ENCODE data around the gene ZNF462.

Gene ZNF462

GRCh38 chr9:106929471-106930177, 66.7 kb downstream of the ZNF462 start:
- TF ChIP-seq CTCF (IDR thresholded peaks at IDR 0.05; ENCODE audit: low read depth, low read length), result no peak
- TF ChIP-seq MAX (IDR thresholded peaks at IDR 0.05; ENCODE audit: low read depth, low read length), result no peak
- no peak for TF ChIP-seq MYC (IDR thresholded peaks at IDR 0.05; ENCODE audit: low read depth, low read length)
- TF ChIP-seq POLR2A (IDR thresholded peaks at IDR 0.05; ENCODE audit: extremely low read depth, insufficient read length), result no peak
- no peak for DNase-seq (ENCODE audit: low read depth)

GRCh38 chr9:106930477-106930876, 67.5 kb downstream of the ZNF462 start:
- DNase-seq (ENCODE audit: low read depth), result no peak
- TF ChIP-seq MAX (IDR thresholded peaks at IDR 0.05; ENCODE audit: low read depth, low read length), result no peak
- no peak overlapping the region for H3K4me3 ChIP-seq (ENCODE audit: low read depth, low read length)

More at GRCh38 chr9:106929471-106930177, 66.7 kb downstream of the ZNF462 start:
- no peak overlapping the region for H3K4me3 ChIP-seq (ENCODE audit: low read depth, low read length)

- no peak overlapping the region for H3K4me3 ChIP-seq (ENCODE audit: low read depth, low read length)
- DNase-seq (ENCODE audit: low read depth), result no peak
- TF ChIP-seq MAX (IDR thresholded peaks at IDR 0.05; ENCODE audit: low read depth, low read length) (no peak), MYC (IDR thresholded peaks at IDR 0.05; ENCODE audit: low read depth, low read length) (no peak), POLR2A (IDR thresholded peaks at IDR 0.05; ENCODE audit: extremely low read depth, insufficient read length) (no peak)
Measured at GRCh38 chr9:106931466-106931865, 68.5 kb downstream of the ZNF462 start.

GRCh38 chr9:106932178-106932577, 69.2 kb downstream of the ZNF462 start:
- TF ChIP-seq MAX (IDR thresholded peaks at IDR 0.05; ENCODE audit: low read depth, low read length) (no peak), POLR2A (IDR thresholded peaks at IDR 0.05; ENCODE audit: extremely low read depth, insufficient read length) (no peak), CTCF (IDR thresholded peaks at IDR 0.05; ENCODE audit: low read depth, low read length) (no peak), MYC (IDR thresholded peaks at IDR 0.05; ENCODE audit: low read depth, low read length) (no peak)
- no peak overlapping the region for H3K4me3 ChIP-seq (ENCODE audit: low read depth, low read length)
- DNase-seq (ENCODE audit: low read depth), result no peak

- no peak for DNase-seq (ENCODE audit: low read depth)
- no peak for TF ChIP-seq MAX (IDR thresholded peaks at IDR 0.05; ENCODE audit: low read depth, low read length)
- TF ChIP-seq CTCF (IDR thresholded peaks at IDR 0.05; ENCODE audit: low read depth, low read length), result no peak
- no peak for TF ChIP-seq POLR2A (IDR thresholded peaks at IDR 0.05; ENCODE audit: extremely low read depth, insufficient read length)
- TF ChIP-seq MYC (IDR thresholded peaks at IDR 0.05; ENCODE audit: low read depth, low read length), result no peak
- H3K4me3 ChIP-seq (ENCODE audit: low read depth, low read length), result no peak overlapping the region
Measured at GRCh38 chr9:106932675-106933074, 69.7 kb downstream of the ZNF462 start.

- no peak for DNase-seq (ENCODE audit: low read depth)
- H3K4me3 ChIP-seq (ENCODE audit: low read depth, low read length), result no peak overlapping the region
- TF ChIP-seq MAX (IDR thresholded peaks at IDR 0.05; ENCODE audit: low read depth, low read length) (no peak), POLR2A (IDR thresholded peaks at IDR 0.05; ENCODE audit: extremely low read depth, insufficient read length) (no peak), MYC (IDR thresholded peaks at IDR 0.05; ENCODE audit: low read depth, low read length) (no peak), CTCF (IDR thresholded peaks at IDR 0.05; ENCODE audit: low read depth, low read length) (no peak)
Measured at GRCh38 chr9:106933470-106933869, 70.5 kb downstream of the ZNF462 start.

Data from NB4 (cell line).